Amniotic epithelial cell (primary cell): Measurements from ENCODE around the gene ATE1.
"Not testable (repeated sequence)": the region's sequence is repeated elsewhere in the genome, so short reads cannot be mapped to it uniquely, and the experiment has no call there.

Source experiments
- DNase-seq: peaks from one replicate; pipeline ENCODE4 v3.0.0-alpha.2; 2010; ENCODE audit warnings: low read depth

The ATE1 gene

GRCh38 chr10:121735263-121735662, 192.6 kb downstream of the ATE1 start:
- DNase-seq: no peak

GRCh38 chr10:121734589-121735045, 193.2 kb downstream of the ATE1 start:
- no peak for DNase-seq

- DNase-seq: no peak
Measured at GRCh38 chr10:121732656-121733445, 195.0 kb downstream of the ATE1 start.

GRCh38 chr10:121732172-121732571, 195.7 kb downstream of the ATE1 start:
- DNase-seq: no peak

- no peak for DNase-seq
Measured at GRCh38 chr10:121724282-121724681, 203.5 kb downstream of the ATE1 start.

- no peak for DNase-seq
Measured at GRCh38 chr10:121722665-121723064, 205.2 kb downstream of the ATE1 start.

- no peak for DNase-seq
Measured at GRCh38 chr10:121721257-121721656, 206.6 kb downstream of the ATE1 start.

GRCh38 chr10:121715969-121716368, 211.9 kb downstream of the ATE1 start:
- no peak for DNase-seq

- DNase-seq: no peak
Measured at GRCh38 chr10:121715076-121715475, 212.8 kb downstream of the ATE1 start.

GRCh38 chr10:121713486-121713885, 214.3 kb downstream of the ATE1 start:
- DNase-seq: no peak

GRCh38 chr10:121710971-121711370, 216.9 kb downstream of the ATE1 start:
- DNase-seq: no peak

GRCh38 chr10:121710207-121710606, 217.6 kb downstream of the ATE1 start:
- peak; percentile 30 for DNase-seq

GRCh38 chr10:121709675-121710073, 218.2 kb downstream of the ATE1 start:
- peak; percentile 91 for DNase-seq

- no peak for DNase-seq
Measured at GRCh38 chr10:121708728-121709674, 218.8 kb downstream of the ATE1 start.

- peak; percentile 85 for DNase-seq
Measured at GRCh38 chr10:121702351-121703320, 225.2 kb downstream of the ATE1 start.

GRCh38 chr10:121700416-121700815, 227.4 kb downstream of the ATE1 start:
- no peak for DNase-seq

- not testable (repeated sequence) for DNase-seq
Measured at GRCh38 chr10:121699703-121700102, 228.1 kb downstream of the ATE1 start.

- no peak for DNase-seq
Measured at GRCh38 chr10:121698902-121699301, 228.9 kb downstream of the ATE1 start.

GRCh38 chr10:121698336-121698735, 229.5 kb downstream of the ATE1 start:
- DNase-seq: no peak

- no peak for DNase-seq
Measured at GRCh38 chr10:121696854-121697253, 231.0 kb downstream of the ATE1 start.

- no peak for DNase-seq
Measured at GRCh38 chr10:121695731-121696464, 231.9 kb downstream of the ATE1 start.
